ENCODE measurements around the gene EDC4.
"Not testable (repeated sequence)": the region's sequence is repeated elsewhere in the genome, so short reads cannot be mapped to it uniquely, and the experiment has no call there.

EDC4 gene

GRCh38 chr16:67909056-67909742 lies 36.3 kb downstream of the EDC4 start:
- in situ Hi-C loops (cut with MboI; ENCODE audit: low sequenced_read_pairs) = no loop called here

- in situ Hi-C loops (cut with MboI; ENCODE audit: low sequenced_read_pairs) = no loop called here
Measured at GRCh38 chr16:67910158-67910557, 37.3 kb downstream of the EDC4 start.

DNA sequence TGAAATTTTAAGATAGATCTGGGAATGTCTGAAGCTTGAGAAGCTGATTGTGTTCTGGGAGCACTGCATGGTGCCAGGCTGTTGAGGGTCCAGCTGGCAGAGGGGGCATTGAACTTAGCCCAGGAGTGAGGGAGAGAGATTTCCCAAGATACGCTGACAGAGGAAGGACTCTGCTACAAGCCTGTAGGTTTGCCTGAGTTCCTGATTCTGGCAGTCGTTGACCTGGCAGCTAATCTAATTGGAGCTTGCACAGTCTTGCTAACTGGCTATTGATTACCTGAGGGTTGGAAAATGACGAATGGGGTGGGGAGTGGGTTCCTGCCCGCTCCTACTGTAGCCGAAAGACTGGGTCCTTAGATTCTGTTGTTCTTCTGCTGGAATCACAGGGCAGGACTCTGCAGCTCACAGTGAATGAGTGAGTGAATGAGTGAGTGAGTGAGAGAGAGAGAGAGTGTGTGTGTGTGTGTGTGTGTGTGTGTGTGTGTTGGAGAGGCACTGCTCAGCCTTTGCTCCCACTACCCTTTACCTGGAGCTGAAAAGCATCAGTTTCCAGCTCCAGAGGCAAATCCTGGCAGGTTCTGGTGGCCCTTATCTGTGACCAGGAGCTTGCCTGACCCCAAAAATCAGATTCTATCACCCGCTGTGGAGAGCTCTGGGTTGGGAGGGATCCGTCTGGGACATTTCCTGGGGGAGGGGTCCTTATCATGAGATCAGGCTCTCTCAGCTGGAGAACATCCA lies 42.1 kb downstream of the EDC4 start:
- in situ Hi-C loops (cut with MboI; ENCODE audit: low sequenced_read_pairs) = no loop called here

DNA sequence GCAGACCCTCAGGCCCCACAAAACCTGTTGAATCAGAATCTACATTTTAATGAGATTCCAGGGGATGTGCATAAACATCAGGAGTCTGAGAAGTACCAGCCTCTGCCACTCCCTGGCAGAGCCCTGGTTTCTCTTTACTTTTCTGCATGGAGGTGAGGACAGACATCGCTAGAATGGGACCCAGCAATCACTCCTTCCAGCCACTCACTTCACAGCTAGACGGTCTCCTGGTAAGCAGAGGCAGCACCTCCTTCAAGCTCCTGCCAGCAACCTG lies 42.6 kb downstream of the EDC4 start:
- in situ Hi-C loops (cut with MboI; ENCODE audit: low sequenced_read_pairs) = not testable (repeated sequence)

GRCh38 chr16:67915831-67916723 lies 43.2 kb downstream of the EDC4 start:
- in situ Hi-C loops (cut with MboI; ENCODE audit: low sequenced_read_pairs) = no loop called here

- in situ Hi-C loops (cut with MboI; ENCODE audit: low sequenced_read_pairs) = no loop called here
Measured at GRCh38 chr16:67917140-67917851, 44.4 kb downstream of the EDC4 start.

DNA sequence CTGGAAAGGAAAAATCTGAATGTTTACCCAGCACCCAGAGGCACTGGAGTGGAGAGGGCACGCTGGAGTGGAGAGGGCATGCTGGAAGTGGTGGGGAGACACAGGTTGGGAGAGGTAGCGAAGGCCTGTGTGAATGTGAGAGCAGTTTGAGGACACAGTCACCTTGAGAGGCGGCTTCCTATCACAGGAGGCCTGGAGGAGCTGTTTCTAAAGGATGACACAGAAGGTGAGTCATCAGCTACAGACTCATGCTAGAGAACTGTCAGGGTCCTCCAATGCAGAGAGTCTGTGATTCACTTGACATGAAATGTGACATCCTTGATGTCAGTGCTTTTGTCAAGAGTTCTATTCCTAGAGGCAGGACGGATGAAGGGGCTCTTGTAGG lies 45.0 kb downstream of the EDC4 start:
- in situ Hi-C loops (cut with MboI; ENCODE audit: low sequenced_read_pairs) = no loop called here

DNA sequence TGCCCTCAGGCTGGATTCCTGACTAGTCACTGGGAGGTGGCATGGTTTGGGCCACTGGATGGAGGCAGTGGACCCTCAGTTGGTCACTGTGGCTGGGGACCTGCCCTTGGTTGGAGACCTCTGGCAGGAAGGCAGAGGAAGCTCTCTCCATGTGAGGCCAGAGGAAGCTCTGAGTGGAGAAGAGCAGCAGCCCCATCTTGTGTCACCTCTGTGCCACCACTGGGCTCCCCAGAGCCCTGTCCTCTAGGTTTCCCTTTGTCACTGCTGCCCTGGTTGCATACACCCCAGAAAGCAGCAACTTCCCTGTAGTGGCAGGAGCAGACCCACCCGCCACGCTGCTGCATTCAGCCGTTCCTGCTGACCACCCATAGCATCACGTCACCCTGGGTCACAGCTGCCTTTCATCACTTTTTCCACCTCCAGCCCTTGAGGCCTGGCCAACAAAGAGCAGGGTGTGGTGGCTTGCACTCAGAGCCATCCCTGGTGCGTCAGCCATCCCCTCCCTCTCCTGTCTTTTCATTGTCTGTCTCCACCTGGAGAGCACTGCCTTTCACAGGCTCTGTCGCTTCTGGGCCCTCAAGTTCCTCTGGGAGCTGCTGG lies 46.9 kb downstream of the EDC4 start:
- in situ Hi-C loops (cut with MboI; ENCODE audit: low sequenced_read_pairs) = no loop called here

DNA sequence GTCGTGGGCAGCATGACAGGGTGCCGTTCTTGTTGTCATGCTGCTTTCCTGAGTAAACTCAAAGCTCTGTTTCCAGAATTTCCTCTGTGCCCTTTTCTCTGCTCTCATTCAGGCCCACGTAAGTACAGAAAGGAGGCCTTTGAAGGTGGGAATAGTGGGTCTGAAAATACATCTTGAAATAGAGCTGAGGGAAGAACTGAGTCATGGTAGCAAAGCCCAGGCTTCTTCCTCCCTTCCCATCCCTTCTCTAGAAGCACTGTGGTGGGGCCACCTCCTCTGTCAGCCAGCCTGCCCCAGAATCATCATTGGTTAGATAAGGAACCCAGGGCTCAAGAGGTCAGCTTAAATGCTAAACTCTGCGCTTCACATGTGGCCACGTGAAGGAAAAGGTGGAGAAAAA lies 49.4 kb downstream of the EDC4 start:
- in situ Hi-C loops (cut with MboI; ENCODE audit: low sequenced_read_pairs) = no loop called here

GRCh38 chr16:67922740-67923139 lies 49.9 kb downstream of the EDC4 start:
- in situ Hi-C loops (cut with MboI; ENCODE audit: low sequenced_read_pairs) = no loop called here

- in situ Hi-C loops (cut with MboI; ENCODE audit: low sequenced_read_pairs) = no loop called here
Measured at GRCh38 chr16:67923414-67924116, 50.7 kb downstream of the EDC4 start.

DNA sequence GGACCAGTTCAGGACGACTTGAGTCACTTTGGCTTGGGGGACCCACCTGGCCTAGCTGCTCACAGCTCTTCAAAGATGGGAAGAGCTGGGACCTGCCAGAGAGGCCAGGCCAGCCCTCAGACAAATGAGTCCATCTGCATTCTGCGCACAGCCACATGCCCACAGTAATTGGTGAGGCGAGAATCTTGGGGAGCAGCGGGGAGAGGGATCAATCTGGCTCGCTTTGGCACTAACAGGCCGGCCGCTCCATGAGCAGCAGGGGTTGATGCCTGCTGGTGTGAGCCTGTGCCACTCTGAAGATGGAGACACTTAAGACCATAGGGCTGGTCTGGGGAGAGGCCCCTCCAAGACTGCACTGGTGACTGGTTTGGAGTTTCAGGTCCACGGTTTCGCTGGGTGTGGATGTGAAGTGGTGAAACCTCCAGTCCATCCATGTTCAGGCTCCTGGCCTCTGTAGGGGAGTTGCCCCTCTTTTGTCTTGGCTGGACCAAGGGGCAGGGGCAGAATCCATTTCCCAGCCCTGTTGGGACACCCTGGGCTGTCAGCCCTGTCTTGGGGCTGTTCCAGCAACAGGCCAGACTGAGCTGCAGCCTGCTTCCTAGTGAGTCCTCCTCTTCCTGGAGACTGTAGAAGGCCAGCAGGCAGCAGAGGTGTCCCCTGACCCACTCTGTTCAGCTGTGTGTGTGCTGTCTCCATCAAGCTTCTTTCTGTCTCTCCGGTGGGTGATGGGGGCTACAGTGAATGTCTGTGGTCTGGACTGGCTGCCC lies 51.5 kb downstream of the EDC4 start:
- in situ Hi-C loops (cut with MboI; ENCODE audit: low sequenced_read_pairs) = no loop called here

DNA sequence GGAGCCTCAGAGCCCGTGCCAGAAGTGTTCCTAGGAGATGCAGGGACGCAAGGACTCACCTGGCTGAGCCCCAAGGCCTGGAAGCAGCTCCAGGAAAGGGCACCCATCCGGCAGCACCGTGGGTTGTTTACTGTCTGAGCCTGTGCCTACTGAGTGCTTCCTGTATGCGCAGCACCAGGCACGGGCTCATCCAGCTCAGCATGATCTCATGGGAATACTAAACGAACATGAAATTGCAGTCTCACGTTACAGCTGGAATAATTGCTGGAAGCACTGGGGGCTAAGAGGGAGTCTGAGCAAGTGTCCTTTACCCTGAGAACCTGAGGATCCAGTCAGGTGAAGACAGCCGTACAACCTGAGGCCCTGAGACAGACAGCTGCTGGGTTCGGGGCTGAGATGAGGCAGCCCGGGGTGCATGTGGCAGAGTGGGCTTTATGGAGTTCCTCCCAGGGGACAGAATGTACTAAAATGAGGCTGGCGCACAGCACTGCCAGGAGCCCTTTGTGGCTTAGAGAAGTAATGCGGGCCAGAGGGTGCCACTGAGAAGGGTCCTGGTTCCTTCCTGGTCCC lies 53.4 kb downstream of the EDC4 start:
- in situ Hi-C loops (cut with MboI; ENCODE audit: low sequenced_read_pairs) = no loop called here

- in situ Hi-C loops (cut with MboI; ENCODE audit: low sequenced_read_pairs) = no loop called here
Measured at GRCh38 chr16:67927131-67927941, 54.5 kb downstream of the EDC4 start.

DNA sequence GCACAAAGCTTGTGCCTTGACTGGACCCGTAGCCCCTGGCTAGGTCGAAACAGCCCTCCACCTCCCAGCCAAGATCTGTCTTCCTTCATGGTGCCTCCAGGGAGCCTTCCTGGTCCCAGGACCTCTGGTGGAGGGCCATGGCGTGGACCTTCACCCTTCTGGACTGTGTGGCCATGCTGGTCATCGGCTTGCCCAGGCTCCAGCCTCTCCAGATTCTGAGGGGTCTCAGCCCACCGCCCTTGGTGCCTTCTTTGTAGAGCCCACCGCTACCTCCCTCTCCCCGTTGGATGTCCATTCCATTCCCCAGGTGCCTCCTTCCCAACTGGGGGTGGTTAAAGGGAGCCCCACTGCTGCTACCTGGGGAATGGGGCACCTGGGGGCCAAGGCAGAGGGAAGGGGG lies 55.3 kb downstream of the EDC4 start:
- in situ Hi-C loops (cut with MboI; ENCODE audit: low sequenced_read_pairs) = no loop called here

GRCh38 chr16:67928561-67929364 lies 55.9 kb downstream of the EDC4 start:
- in situ Hi-C loops (cut with MboI; ENCODE audit: low sequenced_read_pairs) = no loop called here

DNA sequence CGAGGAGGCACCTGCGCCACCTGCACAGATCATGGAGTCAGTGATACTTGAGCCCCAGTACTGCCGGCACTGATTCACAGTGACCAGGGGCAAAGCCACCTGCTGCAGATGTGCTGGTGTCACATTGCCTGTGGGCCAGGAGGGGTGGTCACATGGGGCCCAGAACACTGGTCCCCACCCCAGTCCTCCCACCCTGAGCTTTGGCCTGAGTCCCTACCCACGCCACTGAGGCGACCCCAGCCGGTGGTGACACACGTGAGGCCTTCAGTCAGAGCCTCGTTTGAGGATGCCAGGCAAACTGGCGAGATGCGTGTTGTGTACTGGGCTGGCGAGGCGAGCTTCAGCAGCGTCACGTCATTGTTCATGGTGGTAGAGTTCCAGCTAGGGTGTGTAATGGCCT lies 57.3 kb downstream of the EDC4 start:
- in situ Hi-C loops (cut with MboI; ENCODE audit: low sequenced_read_pairs) = loop anchor here (10.0 kb wide), 1 partner anchor 265 kb away; the partner anchor contains the start of genes ACD, C16orf86, ENKD1 and PARD6A

Measured in HL-60/S4 (cell line).